SK-MEL-5 (cell line): Measurements from ENCODE around the gene SNX8. TPM values are rescaled to one million over a fixed set of nuclear protein-coding genes. Genes with fewer than 3 reads are reported as not detected.

Experiments
- DNase-seq: peaks from one replicate; pipeline ENCODE4 v3.0.0-alpha.2; 2016; ENCODE audit warnings: low read depth, low spot score
- in situ Hi-C: cut with HindIII; loops from 2 replicates; pipeline ENCODE4 v1.10.0; 2016; ENCODE audit warnings: low sequenced_read_pairs, high pct_unique_total_duplicates, low pct_unique_long_range_greater_than_20kb
- total RNA-seq: library from RNA; depleted of rRNA; stranded (reverse); fragments of >200 nt; shearing (Covaris generic); gene quantifications from 2 replicates; pipeline ENCODE4 v1.2.3, GENCODE V29; 2014

The SNX8 gene
- total RNA-seq, 1 experiment from 2014 or later = 52.0 TPM

DNA sequence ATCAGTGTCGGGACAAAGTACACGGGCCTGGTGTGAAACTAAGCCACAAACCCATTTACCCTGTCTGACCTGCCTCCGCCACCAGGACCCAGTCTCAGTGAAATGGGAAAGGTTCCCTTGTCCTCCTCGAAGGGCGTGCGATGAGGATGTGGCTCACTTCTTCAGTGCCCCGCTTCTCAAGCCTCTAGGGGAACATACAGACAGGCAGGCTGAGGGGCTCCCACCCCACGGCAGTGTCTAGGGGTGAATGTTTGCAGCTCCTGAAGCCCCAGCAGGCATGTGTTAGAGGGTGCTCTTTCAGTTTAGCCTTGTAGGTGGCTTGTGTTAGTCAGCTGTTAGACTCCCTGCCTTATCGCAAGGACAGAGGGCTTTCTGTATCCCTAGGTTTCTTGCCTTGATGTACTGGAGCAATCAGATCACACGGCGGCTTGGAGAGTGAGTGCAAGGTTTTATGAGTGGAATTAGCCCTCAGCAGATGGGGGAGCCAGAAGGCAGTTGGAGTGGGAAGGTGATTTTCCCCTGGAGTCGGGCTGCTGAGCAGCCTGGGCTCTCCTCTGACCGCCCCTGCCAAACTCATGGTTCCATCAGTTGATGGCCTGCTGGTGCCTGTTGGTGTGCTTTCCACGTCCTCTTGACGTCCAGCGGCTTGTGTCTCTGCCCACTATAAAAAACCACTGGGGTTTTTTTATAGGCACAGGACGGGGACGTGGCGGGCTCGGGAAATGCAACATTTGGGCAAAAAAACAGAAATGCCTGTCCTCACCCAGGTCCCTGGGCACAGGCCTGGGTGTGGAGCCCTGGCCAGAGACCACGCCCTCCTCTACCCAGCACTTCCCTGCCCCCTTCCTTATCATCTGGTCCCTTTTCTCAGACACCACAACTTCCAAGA is 71.5 kb downstream of the SNX8 start:
- in situ Hi-C loops = no loop called here
- DNase-seq = peak; percentile 54

DNA sequence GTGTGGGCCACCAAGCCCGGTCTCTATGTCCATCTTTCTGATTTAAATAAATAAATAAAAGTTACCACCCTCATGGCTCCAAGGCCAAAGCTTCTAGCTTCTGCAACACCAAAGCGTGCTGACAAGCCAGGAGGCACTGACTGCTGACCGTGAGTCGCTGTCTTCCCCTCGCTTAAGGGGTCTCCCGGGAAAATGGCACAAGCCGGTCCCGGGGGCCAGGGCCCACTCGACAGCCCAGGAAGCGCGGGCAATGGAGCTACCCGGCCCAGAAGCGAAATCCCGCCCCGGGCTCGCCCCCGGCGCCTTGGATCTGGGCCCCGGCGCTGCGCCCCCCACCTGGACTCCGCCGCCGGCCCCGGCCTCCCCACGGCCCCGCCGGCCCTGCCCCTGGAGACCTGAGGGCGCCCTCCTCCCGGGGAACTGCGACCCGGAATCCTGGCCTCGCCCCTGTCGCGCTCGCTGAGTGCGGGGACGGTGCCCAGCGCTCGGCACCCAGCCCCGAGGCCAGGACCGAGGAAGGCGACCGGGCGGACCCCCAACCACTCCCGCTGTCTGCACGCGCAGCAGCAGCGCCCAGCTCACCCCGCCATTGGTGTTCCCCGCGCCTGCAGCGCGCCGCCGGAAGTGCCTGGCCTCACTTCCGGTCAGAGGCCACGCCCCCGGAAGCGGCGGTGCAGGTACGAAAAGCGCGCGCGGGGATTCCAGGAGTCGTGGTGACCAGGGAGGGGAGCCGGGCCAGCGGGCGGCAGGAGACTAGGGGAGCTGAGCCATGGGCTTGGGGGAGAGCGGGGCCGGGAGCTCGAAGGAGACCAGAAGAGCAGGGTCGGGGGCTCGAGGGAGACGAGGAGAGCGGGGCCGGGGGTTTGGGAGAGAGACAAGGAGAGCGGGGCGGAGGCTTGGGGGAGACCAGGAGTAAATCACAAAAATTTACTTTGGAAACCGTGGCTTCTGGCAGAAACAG is 72.4 kb downstream of the SNX8 start, which contains the start of the genes MRM2 and NUDT1:
Gene MRM2 (minus strand): TSS at position 626 of the 961 bp plus-strand sequence. CDS start 36 bp downstream, at position 590.
Gene NUDT1 (plus strand): TSS at position 647 of the 961 bp plus-strand sequence. CDS start 2,349 bp downstream, outside the sequence.
- in situ Hi-C loops = no loop called here
- peak; percentile 85 for DNase-seq

DNA sequence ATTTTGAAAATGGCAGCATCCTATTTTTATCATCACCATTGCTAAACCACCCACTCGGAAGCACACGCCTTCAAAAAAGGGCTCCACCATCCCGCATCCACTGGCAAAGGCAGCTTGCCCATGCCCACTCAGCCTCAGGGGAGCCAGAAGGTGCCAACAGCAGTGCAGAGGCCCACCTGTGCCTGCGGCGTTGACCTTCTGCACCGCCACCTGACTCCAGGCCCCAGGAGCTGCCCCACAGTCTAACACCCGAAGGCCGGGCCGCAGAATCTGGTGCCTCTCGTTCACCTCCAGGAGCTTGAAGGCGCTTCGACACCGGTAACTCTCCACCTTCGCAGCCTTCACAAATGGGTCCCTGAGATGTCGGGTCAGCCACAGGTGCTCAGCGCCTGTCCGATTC is 75.0 kb downstream of the SNX8 start:
- in situ Hi-C loops = no loop called here

DNA sequence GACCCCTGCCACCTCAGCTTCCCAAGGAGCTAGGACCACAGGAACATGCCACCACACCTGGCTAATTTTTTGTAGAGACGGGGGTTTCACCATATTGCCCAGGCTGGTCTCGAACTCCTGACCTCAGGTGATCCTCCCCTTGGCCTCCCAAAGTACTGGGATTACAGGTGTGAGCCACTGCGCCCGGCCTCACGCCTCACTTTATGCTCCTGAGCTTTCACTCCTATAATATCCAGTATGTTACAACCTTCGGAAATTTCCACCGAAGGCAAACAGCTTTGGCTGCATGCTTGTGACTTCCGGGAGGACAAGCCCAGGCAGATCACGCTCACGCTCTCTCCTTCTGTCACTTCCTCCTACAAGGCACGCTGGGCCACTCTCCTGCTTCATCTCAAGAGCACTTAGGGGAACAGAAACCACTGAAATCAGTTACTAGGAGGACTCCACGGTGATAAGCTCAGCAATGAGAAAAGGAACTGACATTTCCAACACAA is 77.1 kb downstream of the SNX8 start:
- no peak for DNase-seq
- in situ Hi-C loops = no loop called here

More for the DNA sequence above, 75.0 kb downstream of the SNX8 start:
- no peak for DNase-seq

DNA sequence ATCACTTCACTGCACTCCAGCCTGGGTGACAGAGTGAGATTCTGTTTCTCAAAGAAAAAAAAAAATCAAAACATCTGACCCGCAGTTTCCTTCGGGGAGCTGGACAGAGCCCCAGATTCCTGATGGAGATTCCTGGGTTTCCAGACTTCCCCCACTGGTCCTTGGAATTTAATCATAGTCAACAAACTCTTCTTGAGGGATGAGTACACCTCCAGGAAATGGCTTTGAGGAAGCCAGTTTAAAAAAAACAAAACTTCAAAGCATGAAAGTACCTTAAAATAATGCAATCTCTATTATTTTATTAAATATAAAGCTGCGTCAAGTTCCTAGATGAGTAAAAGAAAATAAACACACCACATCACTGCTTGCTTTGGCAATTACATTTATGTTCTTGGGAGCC is 80.3 kb downstream of the SNX8 start:
- in situ Hi-C loops = no loop called here
- no peak for DNase-seq

DNA sequence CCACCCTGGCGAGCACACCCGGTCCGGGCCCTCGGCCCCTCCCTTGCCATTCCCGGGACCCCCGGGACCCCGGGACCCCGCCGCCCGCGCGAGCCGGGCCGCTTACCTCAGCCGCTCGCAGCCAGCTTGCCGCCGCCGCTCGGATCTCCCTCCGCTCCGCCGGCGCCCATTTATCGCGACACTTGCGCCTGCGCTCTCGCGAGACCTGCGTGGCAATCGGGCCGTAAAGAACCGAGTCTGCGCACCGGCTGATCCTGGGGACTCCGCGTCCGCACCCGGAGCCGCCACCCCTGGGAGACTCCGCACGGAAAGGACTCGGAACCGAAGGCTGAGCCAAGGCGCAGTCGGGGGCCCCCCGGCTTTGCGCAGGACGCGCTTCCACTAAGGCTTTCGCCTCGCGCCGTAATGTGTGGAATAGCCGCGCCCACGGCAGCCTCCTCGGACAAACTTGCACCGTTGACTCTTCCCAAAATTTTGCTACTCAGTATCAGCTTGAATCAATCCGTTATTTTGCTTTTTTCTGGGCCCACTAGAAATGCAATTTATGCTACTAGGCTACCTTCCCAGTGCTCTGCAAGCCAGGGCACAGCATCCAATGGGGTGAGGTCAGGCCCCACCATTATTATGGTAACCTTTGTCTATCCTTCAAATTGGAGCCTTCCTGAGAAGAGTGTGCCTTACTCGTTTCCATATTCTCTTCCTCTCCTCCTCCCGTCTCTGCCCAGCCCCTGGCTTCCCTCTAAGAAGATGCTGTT is 81.3 kb downstream of the SNX8 start, which contains the start of gene MAD1L1:
Gene MAD1L1 (minus strand): TSS at position 180 of the 755 bp plus-strand sequence. CDS start 2,812 bp downstream, outside the sequence.
- DNase-seq = peak; percentile 94
- in situ Hi-C loops = no loop called here

DNA sequence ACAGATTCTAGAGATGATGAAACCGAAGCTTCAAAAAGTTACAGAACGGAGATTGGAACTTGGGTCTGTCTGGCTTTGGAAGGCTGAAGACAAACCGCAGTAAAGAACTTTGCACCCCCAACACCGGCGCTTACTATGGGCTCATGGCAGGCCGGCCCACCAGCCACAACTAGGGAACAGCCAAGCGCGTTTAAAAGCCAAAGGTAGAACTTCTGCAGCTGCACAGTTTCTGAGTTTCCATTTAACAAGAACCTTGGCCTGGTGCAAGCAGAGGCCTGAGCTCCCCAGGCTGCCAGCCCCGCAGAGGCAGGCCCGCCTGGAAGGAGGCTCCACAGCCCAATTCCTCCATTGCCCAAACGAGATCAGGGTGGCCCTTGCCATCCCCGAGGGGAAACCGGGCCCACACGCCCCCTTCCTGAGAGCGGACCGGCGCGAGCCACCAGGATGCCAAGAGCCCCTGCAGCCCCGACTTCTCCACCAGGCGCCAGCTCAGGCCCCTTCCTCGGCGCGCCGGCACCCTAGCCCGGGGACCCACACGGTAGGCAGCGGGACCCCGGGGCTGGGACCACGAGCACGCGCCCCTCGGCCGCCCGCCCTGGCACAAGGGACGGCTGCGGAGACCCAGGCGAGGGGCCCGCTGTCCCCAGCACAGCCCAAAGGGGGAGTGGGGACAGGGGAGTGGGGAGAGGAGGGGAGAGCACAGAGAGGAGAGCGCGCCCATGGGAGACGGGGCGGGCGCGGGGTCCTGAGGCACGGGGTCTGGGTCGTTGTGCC is 82.1 kb downstream of the SNX8 start:
- DNase-seq = no peak
- in situ Hi-C loops = no loop called here

DNA sequence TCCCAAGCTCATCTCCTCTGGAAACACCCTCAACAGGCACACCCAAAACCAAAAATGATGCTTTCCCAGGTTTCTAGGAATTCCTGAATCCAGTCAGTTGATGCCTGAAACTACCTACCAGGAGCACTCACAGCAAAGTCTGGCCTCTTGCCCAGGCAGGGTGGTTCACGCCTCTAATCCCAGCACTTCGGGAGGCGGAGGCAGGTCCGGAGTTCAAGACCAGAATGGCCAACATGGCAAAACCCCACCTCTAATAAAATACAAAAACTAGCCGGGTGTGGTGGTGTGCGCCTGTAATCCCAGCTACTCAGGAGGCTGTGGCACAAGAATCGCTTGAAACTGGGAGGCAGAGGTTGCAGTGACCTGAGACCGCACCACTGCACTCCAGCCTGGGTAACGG is 83.4 kb downstream of the SNX8 start:
- in situ Hi-C loops = no loop called here
- no peak for DNase-seq

DNA sequence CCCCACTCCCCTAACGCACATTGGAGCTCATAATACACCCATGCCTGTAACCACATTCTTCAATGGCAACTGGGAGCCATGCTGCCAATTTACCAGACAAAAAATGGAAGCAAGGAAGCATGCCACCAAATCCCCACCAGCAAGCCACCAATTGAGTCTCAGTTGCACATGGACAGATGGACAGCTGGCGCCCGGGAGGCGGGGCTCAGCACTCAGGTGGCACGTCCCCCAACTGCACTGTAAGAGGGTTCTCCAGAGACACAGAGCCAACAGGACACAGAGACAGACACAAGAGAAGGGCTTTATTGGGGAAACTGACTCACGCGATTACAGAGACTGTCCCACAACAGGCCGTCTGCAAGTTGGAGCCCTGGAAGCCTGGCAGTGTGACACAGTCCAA is 84.0 kb downstream of the SNX8 start:
- in situ Hi-C loops = no loop called here

DNA sequence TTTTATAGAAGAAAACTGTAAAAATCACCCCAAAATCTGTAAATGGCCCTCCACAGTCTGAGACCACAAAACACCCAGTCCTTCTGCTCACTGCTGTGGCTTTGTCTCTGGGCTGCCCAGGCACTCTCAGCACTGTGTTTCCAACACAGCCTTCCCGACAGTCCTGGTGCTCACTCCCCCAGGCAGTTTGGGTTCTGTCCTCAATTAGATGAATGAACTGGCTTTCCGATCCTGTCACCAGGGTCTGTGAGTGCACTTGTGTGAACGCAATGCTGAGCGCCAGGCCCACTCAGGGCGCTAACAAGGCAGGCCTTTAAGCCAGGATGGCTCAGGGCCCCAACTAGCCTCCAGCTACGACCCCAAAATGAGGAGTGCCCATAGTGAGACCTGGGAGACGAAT is 84.8 kb downstream of the SNX8 start:
- no peak for DNase-seq

More for the DNA sequence above, 84.0 kb downstream of the SNX8 start:
- no peak for DNase-seq

DNA sequence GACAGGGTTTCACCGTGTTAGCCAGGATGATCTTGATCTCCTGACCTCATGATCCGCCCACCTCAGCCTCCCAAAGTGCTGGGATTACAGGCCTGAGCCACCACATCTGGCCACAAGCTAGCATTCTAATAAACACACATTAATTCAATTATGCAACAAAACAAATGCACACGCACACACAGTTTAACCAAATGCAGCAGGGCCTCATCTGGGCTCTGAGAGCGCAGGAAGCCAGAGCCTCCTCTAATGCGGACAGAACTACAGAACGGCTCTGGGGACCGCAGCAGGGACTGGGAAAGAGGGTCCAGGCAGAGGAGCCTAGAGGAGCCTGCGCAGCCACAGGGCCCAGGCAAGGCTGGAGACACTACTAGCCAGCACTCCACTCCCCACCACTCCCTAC is 85.3 kb downstream of the SNX8 start:
- DNase-seq = no peak
- in situ Hi-C loops = no loop called here

More for the DNA sequence above, 84.8 kb downstream of the SNX8 start:
- in situ Hi-C loops = no loop called here

DNA sequence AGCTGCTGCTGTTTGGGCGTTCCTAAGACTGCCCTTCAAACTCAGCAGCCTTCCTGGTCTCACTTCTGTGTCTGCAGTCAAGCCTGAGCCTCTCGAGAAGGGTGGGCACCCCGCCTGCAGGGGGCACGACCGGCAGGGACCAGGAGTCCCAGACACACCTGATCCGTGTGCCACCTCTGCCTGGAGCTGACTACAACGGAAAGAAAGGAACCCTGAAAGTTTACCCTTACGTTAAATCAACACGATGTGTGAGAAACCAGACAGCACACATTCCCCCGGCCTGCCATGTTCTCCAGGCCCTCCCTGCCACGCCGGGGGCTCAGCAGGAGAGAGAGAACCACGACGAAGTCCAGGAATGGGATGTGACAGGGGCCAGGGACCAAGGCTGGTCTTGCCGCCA is 86.5 kb downstream of the SNX8 start:
- no peak for DNase-seq
- in situ Hi-C loops = no loop called here

DNA sequence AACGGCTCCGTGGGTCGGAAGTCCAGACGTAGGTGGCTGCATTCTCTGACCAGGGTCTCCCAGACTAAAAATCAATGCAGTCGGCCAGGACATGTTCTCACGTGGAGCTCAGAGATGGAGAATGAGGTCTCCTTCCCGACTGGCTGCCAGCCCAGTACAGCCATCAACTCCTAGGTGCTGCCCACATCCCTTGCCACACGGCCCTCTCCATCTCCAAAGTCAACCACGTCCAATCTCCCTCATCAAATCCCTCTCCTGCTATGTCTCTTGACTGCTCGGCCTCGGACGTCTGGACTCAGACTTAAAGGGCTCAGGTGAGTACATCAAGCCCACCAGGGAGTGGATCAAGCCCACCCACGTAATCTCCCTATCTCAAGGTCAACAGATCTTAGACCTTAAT is 88.4 kb downstream of the SNX8 start:
- DNase-seq = no peak
- in situ Hi-C loops = no loop called here

DNA sequence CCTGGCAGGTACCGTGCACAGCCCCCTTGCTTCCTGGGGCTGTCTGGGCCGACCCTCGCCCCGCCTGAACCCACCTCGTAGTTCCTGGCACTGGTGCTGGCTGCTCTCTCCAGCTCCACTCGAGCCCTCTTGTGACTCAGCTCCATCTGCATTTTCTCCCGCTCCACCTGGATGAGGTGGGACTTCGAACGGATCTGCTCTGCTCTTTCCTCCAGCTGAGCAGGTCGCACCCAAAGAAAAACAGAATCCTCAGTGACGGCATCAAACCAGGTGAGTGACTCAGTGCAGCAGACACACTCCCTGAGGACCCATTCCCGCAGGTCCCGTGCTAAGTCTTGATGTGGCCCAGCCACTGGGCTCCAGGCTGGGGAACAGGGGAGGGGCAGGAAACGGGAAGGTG is 88.9 kb downstream of the SNX8 start:
- in situ Hi-C loops = no loop called here
- no peak for DNase-seq

DNA sequence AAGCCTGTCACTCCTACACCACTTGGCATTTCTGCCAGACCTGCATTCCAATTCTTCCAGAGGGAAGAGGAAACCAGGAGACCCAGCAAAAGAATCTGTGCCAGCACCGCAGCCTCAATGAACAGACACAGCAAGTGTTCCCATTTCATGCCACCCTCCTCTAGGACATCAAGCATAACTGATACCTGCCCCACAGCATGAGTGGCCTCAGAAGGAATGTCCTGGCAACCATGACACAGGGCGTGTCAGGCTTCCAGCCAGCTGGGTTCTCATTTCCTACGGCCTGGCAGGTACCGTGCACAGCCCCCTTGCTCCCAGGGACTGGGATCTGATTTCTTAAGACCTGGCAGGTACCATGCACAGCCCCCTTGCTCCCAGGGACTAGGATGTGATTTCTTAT is 89.3 kb downstream of the SNX8 start:
- in situ Hi-C loops = no loop called here

DNA sequence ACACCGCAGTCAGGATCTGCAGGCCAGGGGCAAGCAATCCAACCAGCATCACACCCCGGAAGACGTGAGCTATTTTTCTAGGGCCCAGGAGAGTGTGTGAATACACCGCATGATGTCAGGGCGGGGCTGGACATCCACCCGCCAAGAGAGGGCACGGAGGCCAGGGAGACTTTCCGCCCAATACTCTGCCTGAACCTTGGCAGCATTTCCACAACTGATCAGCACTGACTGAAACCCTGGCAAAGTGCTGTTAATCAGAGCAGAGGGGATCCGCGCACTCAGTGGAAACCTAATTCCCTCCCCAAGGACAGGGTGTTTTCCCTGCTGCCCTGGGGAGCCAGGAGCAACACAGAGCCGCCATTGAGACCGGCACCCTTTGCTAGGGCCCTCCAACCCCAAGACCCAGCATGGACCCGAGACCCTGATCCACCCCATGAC is 89.7 kb downstream of the SNX8 start:
- DNase-seq = no peak
- in situ Hi-C loops = no loop called here

More for the DNA sequence above, 89.3 kb downstream of the SNX8 start:
- no peak for DNase-seq
